Testis (tissue), 3 donors: ENCODE measurements around the gene SLC25A33. TPM values are rescaled to one million over a fixed set of nuclear protein-coding genes. Genes with fewer than 3 reads are reported as not detected.

Source experiments
- DNase-seq: peaks from one replicate; pipeline ENCODE4 v3.0.0-alpha.2; 2019
- H3K27ac ChIP-seq, 2 donors: fragments of 200-600 bp; sonication (generic); one replicate each; pipeline ENCODE4 v1.5.1; 2019
- H3K27me3 ChIP-seq: fragments of 200-600 bp; sonication (generic); one replicate; pipeline ENCODE4 v1.5.1; 2019
- H3K36me3 ChIP-seq: fragments of 200-600 bp; sonication (generic); one replicate; pipeline ENCODE4 v1.5.1; 2017; ENCODE audit warnings: low read depth; ENCODE audit errors: missing control alignments
- H3K4me1 ChIP-seq: fragments of 200-600 bp; sonication (generic); one replicate; pipeline ENCODE4 v1.5.1; 2019
- H3K4me3 ChIP-seq, 2 donors: fragments of 200-600 bp; sonication (generic); one replicate each; pipeline ENCODE4 v1.5.1; 2017 to 2019
- H3K9me3 ChIP-seq: fragments of 200-600 bp; sonication (generic); one replicate; pipeline ENCODE4 v1.5.1; 2017
- CTCF ChIP-seq, 3 experiments: fragments of 450-650 bp in 2 of 3; fragments of 200-600 bp in 1 of 3; sonication (generic) in 1 of 3; IDR thresholded peaks; one replicate each; pipeline ENCODE4 v1.5.1; 2016 to 2019; ENCODE audit warnings: antibody characterized with exemption in 3 of 3, mild to moderate bottlenecking in 2 of 3, moderate library complexity in 1 of 3
- POLR2A ChIP-seq: fragments of 450-650 bp; IDR thresholded peaks from one replicate; pipeline ENCODE4 v1.6.1; 2017; ENCODE audit warnings: antibody characterized with exemption, mild to moderate bottlenecking, moderate library complexity
- WGBS, 2 donors: methylation state at CpG; one replicate each; pipeline ENCODE4 v1.1.5; 2018; 5-methylcytosine and 5-hydroxymethylcytosine counted together
- intact Hi-C: fragments of 100-400 bp; cut with DNase I; formaldehyde crosslinking; loops from one replicate; pipeline ENCODE4 v1.15.1; 2023; ENCODE audit warnings: low total_unique reads
- polyA plus RNA-seq: library from polyadenylated mRNA; stranded (reverse); fragments of 350-450 nt; fragmentation: Illumina TruSeq; extraction: RNeasy Lipid Tissue Mini Kit (QIAGEN cat#74804); gene quantifications from one replicate; pipeline ENCODE4 v1.2.3, GENCODE V29; 2014; ENCODE audit warnings: low read depth, low replicate concordance; ENCODE audit not compliant: insufficient read depth
- total RNA-seq, 2 donors: library from RNA; depleted of rRNA; stranded (reverse); fragments of >200 nt; gene quantifications; one replicate each; pipeline ENCODE4 v1.2.3, GENCODE V29; 2016

The SLC25A33 gene
- total and polyA plus RNA-seq, 3 donors from 2014 or later = 16.3 to 26.0 (median 17.4) TPM

DNA sequence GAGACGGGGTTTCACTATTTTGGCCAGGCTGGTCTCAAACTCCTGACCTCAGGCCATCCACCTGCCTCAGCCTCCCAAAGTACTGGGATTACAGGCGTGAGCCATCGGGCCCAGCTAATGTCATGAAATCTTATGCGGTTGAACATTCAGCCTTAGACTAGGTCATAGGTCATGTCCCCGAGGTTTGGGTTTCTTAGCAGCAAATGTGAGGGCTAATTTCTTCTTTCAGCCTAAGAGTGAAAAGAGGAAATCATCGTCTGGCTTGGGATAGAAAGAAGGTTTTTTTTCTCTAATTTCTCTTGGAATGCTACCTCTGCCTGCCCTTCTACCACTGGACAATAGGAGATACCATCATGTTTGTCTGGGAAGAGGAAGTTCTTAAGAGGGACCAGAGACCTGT is 94.2 kb downstream of the SLC25A33 start:
- intact Hi-C loops = no loop called here
- Histone ChIP-seq H3K4me1 (no peaks in the 10 kb centered on the region), H3K36me3 (no peaks in the 10 kb centered on the region), H3K27me3 (no peaks in the 10 kb centered on the region), H3K9me3 (no peaks in the 10 kb centered on the region), H3K27ac (no peak overlapping the region), H3K4me3 (no peak overlapping the region)
- TF ChIP-seq POLR2A (no peak), CTCF (IDR thresholded peaks at IDR 0.05) (no peak)
- DNase-seq = no peak
- 77 to 89% methylated on average over 6 of the region's 6 CpGs for whole genome bisulfite sequencing, 2 donors

GRCh38 chr1:9634582-9634981 is 95.3 kb downstream of the SLC25A33 start:
- Histone ChIP-seq H3K36me3 (no peaks in the 10 kb centered on the region), H3K27ac (no peak overlapping the region), H3K27me3 (no peaks in the 10 kb centered on the region), H3K4me3 (no peak overlapping the region), H3K9me3 (no peaks in the 10 kb centered on the region), H3K4me1 (no peaks in the 10 kb centered on the region)
- TF ChIP-seq POLR2A = no peak
- no peak for TF ChIP-seq CTCF (IDR thresholded peaks at IDR 0.05)
- WGBS, 2 donors = 83 to 88% methylated on average over 2 of the region's 2 CpGs
- DNase-seq = no peak
- intact Hi-C loops = no loop called here

Other genes with a start within 250 kb of the SLC25A33 start
- gene SPSB1, start 246.6 kb upstream of the SLC25A33 start, total RNA-seq = 10 to 100 TPM; 30.0 to 37.9 TPM
- gene SPSB1, start 246.6 kb upstream of the SLC25A33 start, polyA plus RNA-seq = 19.8 TPM
- 10 to 100 TPM; 35.8 to 36.2 TPM for gene TMEM201, start 49.4 kb downstream of the SLC25A33 start, total RNA-seq
- gene TMEM201, start 49.4 kb downstream of the SLC25A33 start, polyA plus RNA-seq = 26.6 TPM
- 10 to 100 TPM; 12.4 to 17.2 TPM for gene PIK3CD, start 112.3 kb downstream of the SLC25A33 start, total RNA-seq
- 11.7 TPM for gene PIK3CD, start 112.3 kb downstream of the SLC25A33 start, polyA plus RNA-seq